ENCODE data around the gene PSMB5.

Gene PSMB5

DNA sequence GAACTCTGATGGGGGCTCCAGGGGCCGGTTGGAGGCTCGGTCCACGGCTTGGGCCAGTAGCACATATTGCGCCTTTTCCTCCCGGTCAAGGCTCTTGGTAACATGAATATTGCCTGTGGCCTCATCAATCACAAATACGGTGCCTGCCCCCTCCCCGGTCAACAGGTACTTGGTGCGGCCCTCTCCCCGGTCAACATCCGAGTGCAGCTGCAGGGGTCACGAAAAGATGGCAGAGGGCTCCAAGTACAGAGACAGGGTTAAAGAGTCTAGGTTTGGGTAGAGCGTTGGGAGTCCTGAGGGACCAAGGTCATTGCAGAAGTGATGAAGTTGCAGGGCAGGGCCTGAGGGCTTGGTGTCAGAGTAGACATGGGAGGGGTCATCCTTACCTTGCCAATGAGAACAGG, 20.4 kb upstream of the PSMB5 start:
- DNase-seq = peak in 1 of 2 donors; percentile 54
- intact Hi-C loops (cut with DNase I; ENCODE audit: low total_unique reads) = no loop called here

GRCh38 chr14:23054000-23054811, 19.5 kb upstream of the PSMB5 start:
- Histone ChIP-seq H3K27ac (no peak overlapping the region), H3K27me3 (no peaks in the 10 kb centered on the region), H3K4me3 (no peak overlapping the region), H3K4me1 (peaks cover 0 to 15% (median 13%) of the 10 kb centered on the region in 4 donors), H3K36me3 (peaks cover 8% of the 10 kb centered on the region in 3 donors), H3K9me3 (no peaks in the 10 kb centered on the region)
- intact Hi-C loops (cut with DNase I; ENCODE audit: low total_unique reads) = no loop called here
- DNase-seq = peak in 1 of 2 donors; percentile 50
- TF ChIP-seq CTCF (IDR thresholded peaks at IDR 0.05) = no peak

More for the DNA sequence above, 20.4 kb upstream of the PSMB5 start:
- TF ChIP-seq CTCF (IDR thresholded peaks at IDR 0.05) = no peak
- H3K4me1 ChIP-seq = peaks cover 0 to 15% (median 13%) of the 10 kb centered on the region in 4 donors
- H3K36me3 ChIP-seq = peaks cover 16 to 17% (median 17%) of the 10 kb centered on the region in 3 donors
- H3K4me3 ChIP-seq = no peak overlapping the region
- no peak overlapping the region for H3K27ac ChIP-seq
- H3K9me3 ChIP-seq = no peaks in the 10 kb centered on the region
- H3K27me3 ChIP-seq = no peaks in the 10 kb centered on the region

DNA sequence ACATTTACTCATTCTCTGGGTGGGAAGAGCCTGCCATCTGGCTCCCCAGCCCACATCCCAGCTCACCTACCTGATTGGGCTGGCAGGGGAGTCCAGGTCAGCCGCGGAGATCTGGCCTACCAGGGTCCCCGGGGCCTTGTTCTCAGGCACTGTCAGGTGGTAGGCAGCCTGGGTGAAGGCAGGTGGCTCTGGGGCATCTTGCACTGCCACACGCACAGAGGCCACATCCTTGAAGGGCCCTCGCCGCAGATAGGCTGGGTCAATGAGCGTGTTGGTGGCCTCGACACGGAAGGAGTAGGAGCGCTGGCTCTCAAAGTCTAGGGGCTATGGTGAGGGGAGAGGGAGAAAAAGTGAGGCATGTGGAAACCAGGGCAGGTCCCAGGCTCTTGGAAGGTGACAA, 18.7 kb upstream of the PSMB5 start:
- no peak for TF ChIP-seq CTCF (IDR thresholded peaks at IDR 0.05)
- no peaks in the 10 kb centered on the region for H3K27me3 ChIP-seq
- no peaks in the 10 kb centered on the region for H3K9me3 ChIP-seq
- H3K27ac ChIP-seq = no peak overlapping the region
- H3K4me1 ChIP-seq = peaks cover 0 to 15% (median 13%) of the 10 kb centered on the region in 4 donors
- no peak overlapping the region for H3K4me3 ChIP-seq
- DNase-seq = peak in 1 of 2 donors; percentile 51
- intact Hi-C loops (cut with DNase I; ENCODE audit: low total_unique reads) = no loop called here
- peaks cover 0 to under 1% (median 0%) of the 10 kb centered on the region in 3 donors for H3K36me3 ChIP-seq

- peak in 1 of 2 donors; percentile 9 for DNase-seq
- no peaks in the 10 kb centered on the region for H3K36me3 ChIP-seq
- H3K9me3 ChIP-seq = no peaks in the 10 kb centered on the region
- peaks cover 0 to 14% (median 12%) of the 10 kb centered on the region in 4 donors for H3K4me1 ChIP-seq
- H3K27me3 ChIP-seq = peaks cover 0 to 3% of the 10 kb centered on the region in 2 donors
- H3K27ac ChIP-seq = no peak overlapping the region
- no peak overlapping the region for H3K4me3 ChIP-seq
- TF ChIP-seq CTCF (IDR thresholded peaks at IDR 0.05) = no peak
- intact Hi-C loops (cut with DNase I; ENCODE audit: low total_unique reads) = no loop called here
Measured at GRCh38 chr14:23052671-23053070, 18.0 kb upstream of the PSMB5 start.

- intact Hi-C loops (cut with DNase I; ENCODE audit: low total_unique reads) = no loop called here
- Histone ChIP-seq H3K36me3 (no peaks in the 10 kb centered on the region), H3K4me3 (no peak overlapping the region), H3K9me3 (no peaks in the 10 kb centered on the region), H3K27me3 (peaks cover 0 to 3% of the 10 kb centered on the region in 2 donors), H3K4me1 (peaks cover 0 to 12% (median 11%) of the 10 kb centered on the region in 4 donors), H3K27ac (no peak overlapping the region)
- peak in 1 of 2 experiments; percentile 9 for TF ChIP-seq CTCF (IDR thresholded peaks at IDR 0.05)
- DNase-seq = no peak
Measured at GRCh38 chr14:23052182-23052623, 17.5 kb upstream of the PSMB5 start.
